ENCODE data around the gene RGS8. TPM values are rescaled to one million over a fixed set of nuclear protein-coding genes. Genes with fewer than 3 reads are reported as not detected.
A peak's percentile ranks its signal among the peaks of the same experiment; 100 is the strongest.

The RGS8 gene
- total RNA-seq, 2 donors from 2014 or later = 1.5 TPM; not detected in 1

GRCh38 chr1:182709225-182709764, 24.9 kb upstream of the RGS8 start:
- DNase-seq (ENCODE audit: low spot score) = no peak
- 87% methylated on average over 1 of the region's 1 CpG for WGBS
- Histone ChIP-seq H3K9me3 (no peaks in the 10 kb centered on the region), H3K36me3 (no peaks in the 10 kb centered on the region), H3K4me1 (replicated peaks) (no peaks in the 10 kb centered on the region), H3K4me3 (no peak overlapping the region), H3K27ac (no peak overlapping the region), H3K27me3 (replicated peaks; ENCODE audit: insufficient read depth) (no peaks in the 10 kb centered on the region)
- TF ChIP-seq POLR2A (IDR thresholded peaks at IDR 0.05) (no peak), POLR2AphosphoS5 (IDR thresholded peaks at IDR 0.05) (no peak), CTCF (IDR thresholded peaks at IDR 0.05) (no peak)
- intact Hi-C loops (cut with DNase I) = no loop called here

GRCh38 chr1:182707122-182707521, 22.7 kb upstream of the RGS8 start:
- no peak overlapping the region for H3K4me3 ChIP-seq
- intact Hi-C loops (cut with DNase I) = no loop called here
- H3K4me1 ChIP-seq (replicated peaks) = no peaks in the 10 kb centered on the region
- 24% methylated on average over 1 of the region's 1 CpG for WGBS
- no peak overlapping the region for H3K27ac ChIP-seq
- TF ChIP-seq POLR2AphosphoS5 (IDR thresholded peaks at IDR 0.05) (peak; percentile 85), CTCF (IDR thresholded peaks at IDR 0.05) (no peak)
- H3K27me3 ChIP-seq (replicated peaks; ENCODE audit: insufficient read depth) = no peaks in the 10 kb centered on the region
- peak; percentile 74 for DNase-seq (ENCODE audit: low spot score)
- no peaks in the 10 kb centered on the region for H3K9me3 ChIP-seq
- H3K36me3 ChIP-seq = no peaks in the 10 kb centered on the region

GRCh38 chr1:182704677-182705076, 20.3 kb upstream of the RGS8 start:
- Histone ChIP-seq H3K27me3 (replicated peaks; ENCODE audit: insufficient read depth) (no peaks in the 10 kb centered on the region), H3K27ac (no peak overlapping the region), H3K9me3 (no peaks in the 10 kb centered on the region), H3K4me3 (no peak overlapping the region), H3K4me1 (replicated peaks) (no peaks in the 10 kb centered on the region), H3K36me3 (no peaks in the 10 kb centered on the region)
- intact Hi-C loops (cut with DNase I) = no loop called here
- WGBS = 87% methylated on average over 2 of the region's 2 CpGs
- no peak for DNase-seq (ENCODE audit: low spot score)
- no peak for TF ChIP-seq CTCF (IDR thresholded peaks at IDR 0.05)
- no peak for TF ChIP-seq POLR2AphosphoS5 (IDR thresholded peaks at IDR 0.05)

- no peak overlapping the region for H3K27ac ChIP-seq
- TF ChIP-seq POLR2A (IDR thresholded peaks at IDR 0.05) = no peak
- peak; percentile 43 for TF ChIP-seq POLR2AphosphoS5 (IDR thresholded peaks at IDR 0.05)
- no peak for TF ChIP-seq CTCF (IDR thresholded peaks at IDR 0.05)
- no peaks in the 10 kb centered on the region for H3K36me3 ChIP-seq
- no peaks in the 10 kb centered on the region for H3K27me3 ChIP-seq (replicated peaks; ENCODE audit: insufficient read depth)
- no peaks in the 10 kb centered on the region for H3K9me3 ChIP-seq
- no peak overlapping the region for H3K4me3 ChIP-seq
- intact Hi-C loops (cut with DNase I) = no loop called here
- H3K4me1 ChIP-seq (replicated peaks) = no peaks in the 10 kb centered on the region
- 34% methylated on average over 4 of the region's 4 CpGs for WGBS
- DNase-seq (ENCODE audit: low spot score) = no peak
Observed at GRCh38 chr1:182703539-182703938, 19.2 kb upstream of the RGS8 start.

GRCh38 chr1:182702826-182703524, 18.6 kb upstream of the RGS8 start:
- no peak overlapping the region for H3K27ac ChIP-seq
- no peak for DNase-seq (ENCODE audit: low spot score)
- no peaks in the 10 kb centered on the region for H3K27me3 ChIP-seq (replicated peaks; ENCODE audit: insufficient read depth)
- TF ChIP-seq CTCF (IDR thresholded peaks at IDR 0.05) = no peak
- no peak for TF ChIP-seq POLR2A (IDR thresholded peaks at IDR 0.05)
- TF ChIP-seq POLR2AphosphoS5 (IDR thresholded peaks at IDR 0.05) = no peak
- intact Hi-C loops (cut with DNase I) = no loop called here
- H3K4me1 ChIP-seq (replicated peaks) = no peaks in the 10 kb centered on the region
- H3K4me3 ChIP-seq = no peak overlapping the region
- H3K9me3 ChIP-seq = no peaks in the 10 kb centered on the region
- H3K36me3 ChIP-seq = no peaks in the 10 kb centered on the region
- WGBS = 52% methylated on average over 1 of the region's 1 CpG

All from prostate gland (tissue), 2 donors.